ENCODE results near the gene AP1G2.
"Not testable (repeated sequence)": the region's sequence is repeated elsewhere in the genome, so short reads cannot be mapped to it uniquely, and the experiment has no call there.

AP1G2 gene

DNA sequence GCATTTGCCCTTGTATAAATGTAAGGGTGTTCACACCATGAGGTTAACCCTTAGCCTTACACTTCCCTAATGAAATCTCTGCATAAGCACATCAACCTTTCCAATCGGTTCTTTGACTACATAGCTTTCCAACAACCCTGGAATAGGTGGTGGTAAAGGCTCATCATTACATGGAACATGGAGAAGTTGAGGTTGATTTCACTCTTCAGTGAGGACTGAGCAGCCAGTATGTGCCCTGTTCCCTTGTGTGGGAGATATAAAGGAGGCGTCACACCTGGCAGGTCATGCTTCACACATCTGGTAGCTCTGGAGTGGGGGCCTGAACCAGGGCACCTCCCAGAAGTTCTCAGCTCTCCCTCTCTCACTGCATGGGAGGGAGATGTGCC is 32.7 kb upstream of the AP1G2 start:
- DNase-seq: no peak

- not testable (repeated sequence) for DNase-seq
Measured at GRCh38 chr14:23594191-23594590, 26.6 kb upstream of the AP1G2 start.

GRCh38 chr14:23590198-23590597 is 22.6 kb upstream of the AP1G2 start:
- DNase-seq: no peak

- DNase-seq: no peak
Measured at GRCh38 chr14:23589606-23590005, 22.0 kb upstream of the AP1G2 start.

DNA sequence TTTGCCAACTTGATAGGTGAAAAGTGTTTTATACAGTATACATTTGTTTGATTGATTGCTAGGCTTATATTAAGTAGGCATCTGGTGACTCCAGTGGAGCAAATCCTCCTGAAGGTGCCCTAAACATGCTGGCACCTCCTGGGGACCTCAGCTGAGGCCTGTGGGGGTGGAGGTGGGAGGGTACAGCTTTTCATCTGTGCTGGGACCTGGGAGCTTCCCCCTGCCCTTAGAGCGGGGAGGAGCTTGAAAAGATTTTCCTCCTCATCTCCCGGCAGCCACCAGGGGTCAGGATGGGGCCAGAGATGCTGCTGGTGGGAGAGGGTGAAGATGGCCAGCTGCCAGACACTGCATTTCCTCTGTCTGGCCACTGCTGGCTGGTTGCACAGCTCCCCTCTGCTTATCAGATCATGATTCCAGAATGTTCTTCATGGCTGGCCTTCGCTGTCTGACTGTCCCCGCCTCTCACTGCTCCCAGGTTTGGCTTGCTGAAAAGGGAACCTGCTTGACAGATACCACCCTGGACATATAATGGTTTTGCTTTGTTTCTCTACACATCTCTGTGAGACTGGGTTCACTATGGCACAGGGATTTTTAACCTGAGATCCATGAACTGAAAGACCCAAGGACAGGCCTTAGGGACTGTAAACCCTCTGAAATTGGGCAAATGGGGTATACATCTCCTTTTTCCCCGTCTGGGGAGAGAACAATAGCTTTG is 21.4 kb upstream of the AP1G2 start:
- peak; percentile 83 for DNase-seq

- not testable (repeated sequence) for DNase-seq
Measured at GRCh38 chr14:23584527-23585203, 17.1 kb upstream of the AP1G2 start.

- DNase-seq: not testable (repeated sequence)
Measured at GRCh38 chr14:23583761-23584526, 16.4 kb upstream of the AP1G2 start.

DNA sequence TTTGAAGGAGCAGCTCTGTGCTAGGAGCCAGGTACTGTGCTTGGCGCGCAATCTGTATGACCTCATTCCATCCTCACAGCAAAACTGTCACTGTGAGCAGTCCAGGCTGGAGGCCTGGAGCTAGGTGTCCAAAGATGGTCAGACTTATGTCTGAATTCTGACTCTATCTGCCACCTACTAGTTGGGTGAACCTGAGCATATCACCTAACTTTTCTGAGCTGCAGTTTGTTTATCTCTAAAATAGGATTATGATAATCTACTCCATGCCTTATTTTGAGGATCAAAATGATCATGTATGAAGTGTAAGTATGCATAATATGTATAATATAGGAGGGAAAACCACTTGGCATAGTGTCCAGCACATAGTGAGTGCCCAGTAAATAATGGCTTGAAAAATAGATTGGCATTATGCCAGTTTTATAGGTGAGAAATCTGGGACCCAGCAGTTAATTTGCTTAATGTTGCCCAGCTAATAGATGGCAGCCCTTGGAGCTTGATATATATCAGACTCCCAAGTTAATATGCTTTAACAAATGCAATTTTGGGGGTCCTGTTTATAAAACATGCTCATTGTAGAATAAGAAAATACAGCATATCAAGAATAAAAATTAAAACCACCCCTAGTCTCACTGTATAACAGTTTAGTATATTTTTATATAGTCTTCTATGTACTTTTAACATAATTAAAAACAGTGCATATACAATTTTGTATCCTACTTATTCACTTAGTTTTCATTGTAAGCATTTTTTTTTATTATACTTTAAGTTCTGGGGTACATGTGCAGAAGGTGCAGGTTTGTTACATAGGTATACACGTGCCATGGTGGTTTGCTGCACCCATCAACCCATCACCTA is 15.5 kb upstream of the AP1G2 start:
- no peak for DNase-seq

GRCh38 chr14:23580948-23581281 is 13.3 kb upstream of the AP1G2 start:
- DNase-seq: no peak

DNA sequence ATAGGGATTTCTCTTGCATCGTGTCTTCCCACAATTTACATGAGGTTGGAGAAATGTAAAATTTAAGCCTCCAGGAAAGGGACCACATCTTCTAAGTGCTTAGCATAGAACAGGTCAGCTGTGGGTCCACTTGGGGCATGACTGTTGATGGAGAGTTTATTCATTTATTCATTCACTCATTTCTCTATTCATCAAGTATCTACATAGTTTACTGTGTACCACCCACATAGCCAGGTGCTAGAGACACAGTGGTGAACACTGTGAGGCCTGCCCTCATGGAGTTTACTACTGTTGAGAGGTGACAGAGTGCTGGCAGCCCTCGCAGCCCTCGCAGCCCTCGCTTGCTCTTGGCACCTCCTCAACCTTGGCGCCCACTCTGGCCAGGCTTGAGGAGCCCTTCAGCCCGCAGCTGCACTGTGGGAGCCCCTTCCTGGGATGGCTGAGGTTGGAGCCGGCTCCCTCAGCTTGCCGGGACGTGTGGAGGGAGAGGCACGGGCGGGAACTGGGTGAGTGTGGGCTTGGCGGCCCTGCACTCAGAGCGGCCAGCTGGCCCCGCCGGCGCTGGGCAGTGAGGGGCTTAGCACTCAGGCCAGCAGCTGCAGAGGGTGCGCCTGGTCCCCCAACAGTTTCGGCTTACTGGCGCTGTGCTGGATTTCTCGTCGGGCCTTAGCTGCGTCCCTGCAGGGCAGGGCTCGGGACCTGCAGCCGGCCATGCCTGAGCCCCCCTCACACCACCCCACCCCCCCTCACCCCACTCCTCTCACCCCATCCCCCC is 12.7 kb upstream of the AP1G2 start:
- DNase-seq: no peak

DNA sequence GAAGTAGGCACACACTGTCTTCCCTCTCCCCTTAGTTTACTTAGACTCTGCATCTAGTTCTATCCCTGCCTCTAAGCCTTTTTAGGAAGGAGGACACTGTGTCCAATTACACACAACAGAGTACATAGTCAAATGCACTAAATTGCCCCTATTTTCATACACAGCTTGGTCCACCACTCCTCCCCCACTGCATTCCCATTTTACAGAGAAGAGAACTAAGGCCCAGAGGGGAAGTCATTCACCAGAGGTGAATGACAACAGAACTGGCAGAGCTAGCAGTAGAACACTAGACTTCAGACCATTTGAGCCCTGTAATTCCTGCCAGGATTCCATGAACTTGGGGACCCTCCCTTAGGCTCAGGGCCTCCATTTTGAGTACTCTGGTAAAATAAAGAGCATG is 12.1 kb upstream of the AP1G2 start:
- no peak for DNase-seq

DNA sequence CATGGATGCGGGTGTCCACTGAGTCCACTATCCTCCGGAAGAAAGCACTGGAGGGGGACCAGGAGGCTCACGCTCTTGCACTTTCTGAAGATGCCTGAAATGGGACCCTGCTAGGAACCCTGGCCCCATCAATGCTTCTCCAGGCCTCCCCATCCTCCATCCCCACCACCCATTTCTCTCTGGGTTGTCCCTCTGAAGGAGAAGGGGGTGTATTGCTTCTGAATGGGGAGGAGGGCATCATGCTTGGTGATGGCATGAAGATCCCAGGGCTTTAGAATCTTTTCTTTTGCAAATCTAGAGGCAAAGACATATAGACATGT is 11.7 kb upstream of the AP1G2 start:
- no peak for DNase-seq

GRCh38 chr14:23578560-23579310 is 11.1 kb upstream of the AP1G2 start, which contains the start of gene JPH4:
Gene JPH4, minus strand, starts transcription at chr14:23578790. Its CDS starts 1,337 bp downstream, at chr14:23577453.
- peak; percentile 61 for DNase-seq

GRCh38 chr14:23577710-23578392 is 10.3 kb upstream of the AP1G2 start:
- DNase-seq: no peak

GRCh38 chr14:23577004-23577681 is 9.6 kb upstream of the AP1G2 start:
- no peak for DNase-seq

DNA sequence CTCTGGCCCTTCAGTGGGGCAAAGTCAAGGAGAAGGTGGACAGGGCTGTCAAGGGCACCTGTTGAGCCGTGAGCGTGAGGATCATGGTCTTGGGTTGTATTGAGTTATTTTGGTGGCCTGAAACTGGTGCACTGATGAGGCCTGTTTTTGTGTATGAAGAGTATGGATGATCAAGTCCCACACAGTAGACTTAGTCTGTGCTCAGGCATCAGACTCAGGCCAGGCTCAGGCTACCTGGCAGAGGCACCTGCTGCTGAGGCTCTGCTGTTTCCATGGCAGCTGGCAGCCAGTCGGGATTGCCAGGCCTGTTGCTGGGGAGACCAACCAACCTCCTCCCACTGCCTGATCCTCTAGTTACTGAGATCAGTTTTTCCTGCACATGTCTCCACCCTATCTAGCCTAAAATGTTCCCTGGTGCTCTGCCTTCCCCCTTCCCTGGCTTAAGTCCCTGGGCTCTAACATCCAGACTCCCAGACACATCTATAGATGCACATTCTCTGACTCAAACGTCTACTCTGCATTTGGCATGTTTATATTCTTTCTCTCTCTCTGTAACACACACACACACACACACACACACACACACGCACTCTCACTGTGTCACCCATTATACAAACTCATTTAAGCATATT is 5.9 kb upstream of the AP1G2 start:
- peak; percentile 69 for DNase-seq

DNA sequence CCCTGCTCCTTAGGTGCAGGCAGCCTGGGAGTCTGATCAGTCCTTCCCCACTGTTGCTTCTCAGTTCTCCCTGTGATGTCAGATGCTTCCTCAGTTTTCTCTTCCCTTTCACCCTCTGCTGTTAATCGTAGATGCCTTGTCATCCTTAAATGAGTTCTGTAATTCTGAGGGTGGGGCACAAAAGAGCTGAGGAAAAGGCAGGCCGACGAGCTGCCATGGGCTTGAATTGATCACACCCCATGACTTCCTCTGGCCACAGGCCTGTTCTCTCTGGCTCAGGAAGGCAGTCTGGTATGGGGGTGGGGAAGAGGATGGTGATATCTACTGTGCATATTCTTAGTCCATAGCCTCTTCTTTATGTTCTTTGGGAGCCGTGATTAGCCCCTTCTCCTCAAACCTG is 5.2 kb upstream of the AP1G2 start:
- DNase-seq: no peak

GRCh38 chr14:23572524-23572828 is 4.9 kb upstream of the AP1G2 start:
- no peak for DNase-seq

- DNase-seq: no peak
Measured at GRCh38 chr14:23571701-23572523, 4.3 kb upstream of the AP1G2 start.

Data from DMS153 (cell line).